ENCODE results near the gene CENPX. TPM values are rescaled to one million over a fixed set of nuclear protein-coding genes. Genes with fewer than 3 reads are reported as not detected.

Gene CENPX
- total RNA-seq, 1 donor from 2014 or later: 38.7 TPM

- Histone ChIP-seq H3K36me3 (ENCODE audit: control insufficient read depth, insufficient read depth, low read length) (peaks cover 3% of the 10 kb centered on the region), H3K4me3 (ENCODE audit: low read depth, low read length) (no peak overlapping the region), H3K27me3 (ENCODE audit: control insufficient read depth, insufficient read depth, low read length) (no peaks in the 10 kb centered on the region)
- DNase-seq (ENCODE audit: low read depth) (no peak), FAIRE-seq (no peak)
- TF ChIP-seq CTCF (IDR thresholded peaks at IDR 0.05; ENCODE audit: insufficient read depth, low read length, severe bottlenecking): no peak
Measured at GRCh38 chr17:82009413-82009812, 13.3 kb downstream of the CENPX start.

- H3K36me3 ChIP-seq (ENCODE audit: control insufficient read depth, insufficient read depth, low read length): peaks cover 3% of the 10 kb centered on the region
- no peak overlapping the region for H3K4me3 ChIP-seq (ENCODE audit: low read depth, low read length)
- TF ChIP-seq CTCF (IDR thresholded peaks at IDR 0.05; ENCODE audit: insufficient read depth, low read length, severe bottlenecking): no peak
- no peak for DNase-seq (ENCODE audit: low read depth)
- no peaks in the 10 kb centered on the region for H3K27me3 ChIP-seq (ENCODE audit: control insufficient read depth, insufficient read depth, low read length)
- FAIRE-seq: no peak
Measured at GRCh38 chr17:82008941-82009405, 13.7 kb downstream of the CENPX start.

GRCh38 chr17:82008258-82008940 lies 14.3 kb downstream of the CENPX start:
- FAIRE-seq (no peak), DNase-seq (ENCODE audit: low read depth) (no peak)
- H3K36me3 ChIP-seq (ENCODE audit: control insufficient read depth, insufficient read depth, low read length): peaks cover 3% of the 10 kb centered on the region
- TF ChIP-seq CTCF (IDR thresholded peaks at IDR 0.05; ENCODE audit: insufficient read depth, low read length, severe bottlenecking): no peak
- H3K4me3 ChIP-seq (ENCODE audit: low read depth, low read length): no peak overlapping the region
- no peaks in the 10 kb centered on the region for H3K27me3 ChIP-seq (ENCODE audit: control insufficient read depth, insufficient read depth, low read length)

- no peaks in the 10 kb centered on the region for H3K27me3 ChIP-seq (ENCODE audit: control insufficient read depth, insufficient read depth, low read length)
- H3K4me3 ChIP-seq (ENCODE audit: low read depth, low read length): no peak overlapping the region
- DNase-seq (ENCODE audit: low read depth) (no peak), FAIRE-seq (no peak)
- H3K36me3 ChIP-seq (ENCODE audit: control insufficient read depth, insufficient read depth, low read length): peaks cover 3% of the 10 kb centered on the region
- no peak for TF ChIP-seq CTCF (IDR thresholded peaks at IDR 0.05; ENCODE audit: insufficient read depth, low read length, severe bottlenecking)
Measured at GRCh38 chr17:82007495-82008257, 15.0 kb downstream of the CENPX start.

- Histone ChIP-seq H3K27me3 (ENCODE audit: control insufficient read depth, insufficient read depth, low read length) (no peaks in the 10 kb centered on the region), H3K36me3 (ENCODE audit: control insufficient read depth, insufficient read depth, low read length) (peaks cover 3% of the 10 kb centered on the region), H3K4me3 (ENCODE audit: low read depth, low read length) (no peak overlapping the region)
- TF ChIP-seq CTCF (IDR thresholded peaks at IDR 0.05; ENCODE audit: insufficient read depth, low read length, severe bottlenecking): no peak
- no peak for FAIRE-seq
- DNase-seq (ENCODE audit: low read depth): no peak
Measured at GRCh38 chr17:82007228-82007494, 15.5 kb downstream of the CENPX start.
